Spleen (tissue), 11 donors: Measurements from ENCODE around the gene CCDC9. TPM values are rescaled to one million over a fixed set of nuclear protein-coding genes. Genes with fewer than 3 reads are reported as not detected.
A peak's percentile ranks its signal among the peaks of the same experiment; 100 is the strongest.

Source experiments
- DNase-seq: peaks from one replicate; pipeline ENCODE4 v3.0.0-alpha.2; 2020
- H3K27ac ChIP-seq, 8 donors: fragments of 200-600 bp; sonication (generic) in 7 of 8; 1 replicate in 4 of 8; 2 replicates in 4 of 8; pipeline versions ENCODE4 v1.5.0 to v1.8.0; 2016 to 2021; ENCODE audit warnings: inconsistent platforms in 4 of 8, mild to moderate bottlenecking in 4 of 8, moderate library complexity in 1 of 8
- H3K27me3 ChIP-seq, 7 donors: fragments of 200-600 bp; sonication (generic) in 6 of 7; replicated peaks in 1 of 7; 1 replicate in 4 of 7; 2 replicates in 3 of 7; pipeline versions ENCODE4 v1.5.0 to v1.8.0; 2016 to 2021; ENCODE audit warnings: inconsistent platforms in 3 of 7, mild to moderate bottlenecking in 1 of 7
- H3K36me3 ChIP-seq, 6 donors: fragments of 200-600 bp; sonication (generic) in 5 of 6; 1 replicate in 4 of 6; 2 replicates in 2 of 6; pipeline versions ENCODE4 v1.5.0 to v1.8.0; 2016 to 2021; ENCODE audit warnings: inconsistent platforms in 2 of 6
- H3K4me1 ChIP-seq, 6 donors: fragments of 200-600 bp; sonication (generic) in 5 of 6; 1 replicate in 3 of 6; 2 replicates in 3 of 6; pipeline versions ENCODE4 v1.5.0 to v1.8.0; 2016 to 2021; ENCODE audit warnings: inconsistent platforms in 3 of 6
- H3K4me3 ChIP-seq, 8 donors: fragments of 200-600 bp; sonication (generic) in 7 of 8; 1 replicate in 4 of 8; 2 replicates in 4 of 8; pipeline versions ENCODE4 v1.5.0 to v1.8.0; 2016 to 2021; ENCODE audit warnings: inconsistent platforms in 4 of 8, mild to moderate bottlenecking in 4 of 8, moderate library complexity in 2 of 8
- H3K9me3 ChIP-seq, 8 donors: fragments of 200-600 bp; sonication (generic) in 7 of 8; 1 replicate in 4 of 8; 2 replicates in 4 of 8; pipeline versions ENCODE4 v1.5.0 to v1.8.0; 2016 to 2021; ENCODE audit warnings: inconsistent platforms in 4 of 8
- POLR2A ChIP-seq, 3 donors: fragments of 450-650 bp; IDR thresholded peaks; one replicate each; pipeline ENCODE4 v1.5.1; 2017; ENCODE audit warnings: antibody characterized with exemption in 3 of 3, mild to moderate bottlenecking in 1 of 3
- POLR2AphosphoS5 ChIP-seq, 3 donors: sonication (generic); formaldehyde crosslinking; IDR thresholded peaks; one replicate each; pipeline ENCODE4 v1.5.1; 2017; ENCODE audit warnings: antibody characterized with exemption in 3 of 3
- WGBS, 5 donors: extraction: QIAGEN DNeasy Blood & Tissue Kit in 3 of 5; methylation state at CpG; one replicate each; pipeline versions ENCODE4 v1.1.5 to v1.1.7; 2013 to 2018; 5-methylcytosine and 5-hydroxymethylcytosine counted together
- intact Hi-C: fragments of 100-400 bp; cut with DNase I; formaldehyde crosslinking; loops from one replicate; pipeline ENCODE4 v1.15.0; 2023; ENCODE audit warnings: low total_unique reads
- polyA plus RNA-seq, 3 donors: library from polyadenylated mRNA; stranded (reverse); fragments of 200-250 nt; gene quantifications; one replicate each; pipeline ENCODE4 v1.2.1, GENCODE V29; 2013
- total RNA-seq, 7 donors: library from RNA; depleted of rRNA in 3 of 7; stranded (reverse); fragments of >200 nt in 3 of 7; fragmentation: NEBNext Ultra II Directional in 4 of 7; extraction: Animal tissue kit (Norgen Biotek cat#: 25700) in 4 of 7; gene quantifications; one replicate each; pipeline versions ENCODE4 v1.1.0 to v1.2.1, GENCODE V29; 2016 to 2021
- TF ChIP-seq, protein P1 (sequence below), 11 experiments: fragments of 200-600 bp in 7 of 11; fragments of 450-650 bp in 4 of 11; sonication (generic) in 4 of 11; IDR thresholded peaks in 8 of 11; conservative IDR thresholded peaks in 3 of 11; 1 replicate in 7 of 11; 2 replicates in 4 of 11; pipeline versions ENCODE4 v1.4.0 to v1.8.0; 2016 to 2021; ENCODE audit warnings: antibody characterized with exemption in 11 of 11, inconsistent platforms in 4 of 11, mild to moderate bottlenecking in 1 of 11
- donor health status: healthy with polysubstance abuse.
- donor health status: DM: no; HTN: no; CAD: no; lungs with moderate emphysema.
- donor health status: DM: no; HTN: no; CAD: no.
- donor health status: Bipolar disorder and iron deficiency.
- donor health status: healthy.
- donor health status: DM: no; HTN: no; CAD: no.
- donor health status: DM: yes; HTN: yes; CAD: no.

Gene CCDC9
- total and polyA plus RNA-seq, 10 donors, result 11.0 to 43.0 (median 29.4) TPM

DNA sequence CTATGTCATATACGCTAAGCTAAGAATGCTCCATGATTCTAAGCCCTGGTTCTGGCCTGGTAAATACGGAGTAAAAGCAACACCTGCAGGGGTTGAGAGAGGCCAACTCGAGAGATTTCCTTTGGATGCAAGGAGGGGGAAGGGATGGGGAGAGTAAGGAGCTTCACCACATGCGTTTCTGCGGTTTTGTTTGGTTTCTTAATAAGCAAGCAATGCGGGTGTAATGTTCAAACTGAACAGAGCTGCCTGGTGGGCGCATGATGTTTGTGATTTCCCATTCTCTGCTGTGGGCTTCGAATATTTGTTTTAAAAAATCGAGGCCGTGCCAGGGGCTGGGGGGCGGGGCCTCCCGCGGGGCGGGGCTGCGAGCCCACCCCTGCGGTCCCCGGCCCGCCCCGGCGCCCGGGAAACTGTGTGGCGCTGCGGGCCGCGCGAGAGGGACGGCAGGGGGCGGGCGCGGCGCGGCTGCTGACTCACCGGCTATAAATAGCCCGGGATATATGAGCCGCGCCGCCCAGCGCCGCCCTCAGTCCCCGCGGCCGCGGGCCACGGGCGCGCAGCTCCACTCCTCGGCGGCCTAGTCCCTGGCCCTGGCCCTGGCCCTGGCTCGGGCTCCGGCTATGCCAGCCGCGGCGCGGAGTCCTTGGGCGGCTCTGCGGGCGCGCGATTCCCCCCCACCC is 30.4 kb upstream of the CCDC9 start:
- TF ChIP-seq POLR2AphosphoS5 (IDR thresholded peaks at IDR 0.05) (peak; percentile 99 to 100 (median 100)), POLR2A (IDR thresholded peaks at IDR 0.05) (peak; percentile 97 to 100 (median 100))
- TF ChIP-seq, protein P1, sequence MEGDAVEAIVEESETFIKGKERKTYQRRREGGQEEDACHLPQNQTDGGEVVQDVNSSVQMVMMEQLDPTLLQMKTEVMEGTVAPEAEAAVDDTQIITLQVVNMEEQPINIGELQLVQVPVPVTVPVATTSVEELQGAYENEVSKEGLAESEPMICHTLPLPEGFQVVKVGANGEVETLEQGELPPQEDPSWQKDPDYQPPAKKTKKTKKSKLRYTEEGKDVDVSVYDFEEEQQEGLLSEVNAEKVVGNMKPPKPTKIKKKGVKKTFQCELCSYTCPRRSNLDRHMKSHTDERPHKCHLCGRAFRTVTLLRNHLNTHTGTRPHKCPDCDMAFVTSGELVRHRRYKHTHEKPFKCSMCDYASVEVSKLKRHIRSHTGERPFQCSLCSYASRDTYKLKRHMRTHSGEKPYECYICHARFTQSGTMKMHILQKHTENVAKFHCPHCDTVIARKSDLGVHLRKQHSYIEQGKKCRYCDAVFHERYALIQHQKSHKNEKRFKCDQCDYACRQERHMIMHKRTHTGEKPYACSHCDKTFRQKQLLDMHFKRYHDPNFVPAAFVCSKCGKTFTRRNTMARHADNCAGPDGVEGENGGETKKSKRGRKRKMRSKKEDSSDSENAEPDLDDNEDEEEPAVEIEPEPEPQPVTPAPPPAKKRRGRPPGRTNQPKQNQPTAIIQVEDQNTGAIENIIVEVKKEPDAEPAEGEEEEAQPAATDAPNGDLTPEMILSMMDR (IDR thresholded peaks at IDR 0.05 in 8 of 11, conservative IDR thresholded peaks at IDR 0.05 in 3 of 11), result peak in 8 of 11 experiments; percentile 14 to 80 (median 68)
- peak overlapping the region; percentile 91 to 99 (median 98) for H3K27ac ChIP-seq
- 3 to 5% (median 3%) methylated on average over 25 to 59 of the region's 59 CpGs for WGBS, 5 donors
- H3K4me1 ChIP-seq, result peaks cover 17 to 58% (median 49%) of the 10 kb centered on the region in 6 donors
- intact Hi-C loops, result no loop called here
- H3K4me3 ChIP-seq, result peak overlapping the region; percentile 23 to 99 (median 70)
- peaks cover 3 to 34% (median 12%) of the 10 kb centered on the region in 6 donors for H3K36me3 ChIP-seq
- peaks cover 0 to 14% (median 0%) of the 10 kb centered on the region in 7 donors for H3K27me3 ChIP-seq
- no peaks in the 10 kb centered on the region for H3K9me3 ChIP-seq
- DNase-seq, result peak; percentile 96

DNA sequence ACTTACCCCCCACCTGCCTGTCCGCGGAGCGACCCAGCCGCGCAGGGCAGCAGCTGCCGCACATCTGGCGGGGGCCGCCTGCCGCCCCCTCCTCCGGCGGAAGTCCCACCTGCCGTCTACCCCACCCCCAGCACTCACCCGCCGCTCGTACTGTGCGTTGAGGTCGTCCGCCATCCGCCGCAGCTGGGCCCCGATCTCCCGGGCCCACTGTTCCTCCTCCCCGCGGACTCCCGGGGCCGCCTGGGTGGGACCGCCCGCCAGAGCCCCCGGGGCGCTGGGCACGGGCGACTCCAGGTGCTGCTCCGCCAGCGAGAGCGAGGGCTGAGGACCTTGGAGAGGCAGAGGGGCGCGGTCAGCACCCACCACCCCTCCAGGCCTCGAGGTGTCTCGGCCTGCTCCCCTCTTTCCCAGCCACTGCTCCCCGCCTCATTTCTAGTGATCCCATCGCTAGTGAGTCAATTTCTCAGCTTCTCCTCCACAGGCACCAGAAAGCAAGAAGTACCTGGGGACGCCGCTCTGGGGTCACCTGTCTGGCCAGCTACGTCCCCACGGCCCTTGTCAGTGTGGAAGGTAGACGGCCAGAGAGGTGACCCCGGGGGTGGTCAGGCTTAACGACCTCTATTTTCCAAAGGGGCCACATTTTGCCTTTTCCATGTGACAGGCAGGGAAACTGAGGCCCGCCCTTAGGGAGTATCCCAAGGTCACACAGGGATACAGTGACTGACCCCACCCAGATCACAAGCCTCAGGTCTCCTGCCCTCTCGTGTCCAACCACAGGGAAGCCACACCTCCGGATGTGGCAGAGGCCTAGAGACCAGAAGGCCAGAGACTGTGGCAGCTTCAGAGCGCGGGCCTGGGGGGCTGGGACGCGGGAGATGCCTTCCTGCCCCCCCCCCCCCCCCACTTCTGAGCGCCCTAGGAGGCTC is 29.6 kb upstream of the CCDC9 start:
- intact Hi-C loops, result no loop called here
- Histone ChIP-seq H3K4me3 (peak overlapping the region; percentile 29 to 99 (median 70)), H3K4me1 (peaks cover 19 to 64% (median 54%) of the 10 kb centered on the region in 6 donors), H3K27ac (peak overlapping the region; percentile 91 to 99 (median 98)), H3K27me3 (peaks cover 0 to 14% (median 0%) of the 10 kb centered on the region in 7 donors), H3K9me3 (no peaks in the 10 kb centered on the region), H3K36me3 (peaks cover 0 to 26% (median 4%) of the 10 kb centered on the region in 6 donors)
- DNase-seq, result peak; percentile 94
- no peak for TF ChIP-seq POLR2A (IDR thresholded peaks at IDR 0.05)
- peak; percentile 81 to 84 (median 82) for TF ChIP-seq POLR2AphosphoS5 (IDR thresholded peaks at IDR 0.05)
- TF ChIP-seq, protein P1 (IDR thresholded peaks at IDR 0.05 in 8 of 11, conservative IDR thresholded peaks at IDR 0.05 in 3 of 11), result peak in 2 of 11 experiments; percentile 7 to 12
- 2 to 4% (median 3%) methylated on average over 19 to 56 of the region's 56 CpGs for WGBS, 5 donors

DNA sequence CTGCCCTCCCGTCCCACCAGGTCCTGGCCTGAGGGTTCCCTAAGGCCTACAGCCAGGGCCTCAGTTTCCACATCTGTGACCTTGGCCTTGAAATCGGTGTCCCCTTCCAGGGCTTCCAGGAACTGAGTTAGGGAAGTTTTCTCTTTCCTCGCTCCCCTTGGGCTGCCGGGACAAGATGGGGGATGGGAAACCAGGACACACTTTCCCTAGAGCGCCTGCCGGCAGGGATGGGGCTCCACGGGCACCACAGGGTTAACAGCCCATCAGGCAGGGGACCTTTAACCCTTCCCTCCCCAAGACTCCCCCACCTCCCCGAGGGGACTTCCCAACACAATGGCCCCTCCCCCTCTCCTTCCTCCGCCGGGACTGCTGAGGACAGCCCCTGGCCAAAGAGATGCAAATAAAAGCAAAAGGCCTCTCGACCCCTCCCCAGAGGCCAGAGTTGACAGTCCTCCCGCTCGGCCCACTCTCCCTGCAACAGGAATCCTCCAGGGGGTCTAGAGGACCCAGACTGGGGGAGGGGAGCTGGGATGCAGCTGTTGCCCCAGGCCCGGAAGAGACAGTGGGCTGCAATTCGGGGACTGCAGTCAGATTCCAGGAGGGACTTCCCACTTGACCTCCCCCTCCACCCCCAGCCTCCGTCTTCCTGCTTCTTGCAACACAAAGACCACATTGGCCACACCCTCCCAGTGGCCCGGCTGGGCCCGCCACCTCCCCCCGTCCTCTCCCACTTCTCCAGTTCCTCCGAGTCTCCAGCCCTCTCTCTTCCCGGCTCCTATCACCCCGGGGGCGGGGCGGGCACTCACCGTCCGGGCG is 28.8 kb upstream of the CCDC9 start:
- Histone ChIP-seq H3K4me1 (peaks cover 28 to 72% (median 62%) of the 10 kb centered on the region in 6 donors), H3K27ac (peak overlapping the region; percentile 91 to 99 (median 98)), H3K27me3 (peaks cover 0 to 14% (median 0%) of the 10 kb centered on the region in 7 donors), H3K4me3 (peak overlapping the region; percentile 29 to 99 (median 70)), H3K36me3 (peaks cover 0 to 17% (median 0%) of the 10 kb centered on the region in 6 donors), H3K9me3 (no peaks in the 10 kb centered on the region)
- WGBS, 5 donors, result 1 to 4% (median 2%) methylated on average over 18 to 27 of the region's 27 CpGs
- intact Hi-C loops, result no loop called here
- DNase-seq, result peak; percentile 92
- TF ChIP-seq, protein P1 (IDR thresholded peaks at IDR 0.05 in 8 of 11, conservative IDR thresholded peaks at IDR 0.05 in 3 of 11), result peak in 1 of 11 experiments; percentile 6
- TF ChIP-seq POLR2AphosphoS5 (IDR thresholded peaks at IDR 0.05), result peak; percentile 64 to 77 (median 71)
- no peak for TF ChIP-seq POLR2A (IDR thresholded peaks at IDR 0.05)
